SK-N-MC (cell line): ENCODE measurements around the gene IL4R.

Experiments used
- DNase-seq: peaks from one replicate; pipeline ENCODE4 v3.0.0-alpha.2; 2011; ENCODE audit warnings: low read depth, low spot score
- H3K27ac ChIP-seq: fragments of 200-600 bp; sonication (generic); 2 replicates; pipeline ENCODE4 v1.5.1; 2016; ENCODE audit warnings: mixed run types
- H3K36me3 ChIP-seq: fragments of 200-600 bp; sonication (generic); 2 replicates; pipeline ENCODE4 v1.6.1; 2017; ENCODE audit warnings: antibody characterized with exemption, low read length, mixed read lengths; ENCODE audit not compliant: insufficient read depth
- H3K4me3 ChIP-seq: fragments of 200-600 bp; sonication (generic); 2 replicates; pipeline ENCODE4 v1.5.1; 2016
- H3K9ac ChIP-seq: fragments of 200-600 bp; sonication (generic); 2 replicates; pipeline ENCODE4 v1.8.0; 2017; ENCODE audit warnings: mixed run types, mixed read lengths; ENCODE audit not compliant: insufficient read length
- H3K9me3 ChIP-seq: fragments of 200-600 bp; sonication (generic); 2 replicates; pipeline ENCODE4 v1.6.1; 2017; ENCODE audit warnings: low read depth, mild to moderate bottlenecking, antibody characterized with exemption, low read length, moderate library complexity, mixed read lengths
- EZH2 ChIP-seq: fragments of 200-600 bp; sonication (generic); IDR thresholded peaks from one replicate; pipeline ENCODE4 v1.6.1; 2017; ENCODE audit warnings: antibody characterized with exemption
- FOXP2 ChIP-seq: optimal IDR thresholded peaks from 2 replicates; pipeline ENCODE3; 2011; ENCODE audit warnings: mild to moderate bottlenecking, moderate library complexity; ENCODE audit not compliant: insufficient read depth; ENCODE audit errors: extremely low read length, control extremely low read depth
- POLR2AphosphoS5 ChIP-seq: IDR thresholded peaks from 2 replicates; pipeline ENCODE4 v1.6.1; 2012; ENCODE audit warnings: mild to moderate bottlenecking, low read depth, low read length, borderline replicate concordance

Gene IL4R

GRCh38 chr16:27310576-27311447 lies 3.0 kb upstream of the IL4R start:
- DNase-seq, result no peak
- Histone ChIP-seq H3K4me3 (no peak overlapping the region), H3K36me3 (no peaks in the 10 kb centered on the region), H3K9ac (no peak overlapping the region), H3K27ac (no peak overlapping the region), H3K9me3 (no peaks in the 10 kb centered on the region)
- no peak for TF ChIP-seq POLR2AphosphoS5
- TF ChIP-seq EZH2, result no peak
- TF ChIP-seq FOXP2, result no peak

GRCh38 chr16:27311448-27311830 lies 2.3 kb upstream of the IL4R start:
- Histone ChIP-seq H3K27ac (no peak overlapping the region), H3K36me3 (no peaks in the 10 kb centered on the region), H3K4me3 (no peak overlapping the region), H3K9me3 (no peaks in the 10 kb centered on the region), H3K9ac (no peak overlapping the region)
- DNase-seq, result no peak
- TF ChIP-seq POLR2AphosphoS5 (no peak), FOXP2 (no peak), EZH2 (peak; percentile 45)

GRCh38 chr16:27311897-27312303 lies 1.9 kb upstream of the IL4R start:
- Histone ChIP-seq H3K9ac (no peak overlapping the region), H3K36me3 (no peaks in the 10 kb centered on the region), H3K27ac (no peak overlapping the region), H3K4me3 (no peak overlapping the region), H3K9me3 (no peaks in the 10 kb centered on the region)
- DNase-seq, result no peak
- no peak for TF ChIP-seq EZH2

GRCh38 chr16:27312580-27313421 lies 973 bp upstream of the IL4R start:
- H3K36me3 ChIP-seq, result no peaks in the 10 kb centered on the region
- H3K4me3 ChIP-seq, result peak overlapping the region; percentile 71
- H3K9ac ChIP-seq, result no peak overlapping the region
- H3K27ac ChIP-seq, result no peak overlapping the region
- TF ChIP-seq FOXP2, result no peak
- no peak for TF ChIP-seq EZH2
- no peak for TF ChIP-seq POLR2AphosphoS5
- H3K9me3 ChIP-seq, result no peaks in the 10 kb centered on the region
- no peak for DNase-seq

GRCh38 chr16:27314161-27314723 lies 468 bp downstream of the IL4R start:
- H3K9ac ChIP-seq, result no peak overlapping the region
- H3K27ac ChIP-seq, result no peak overlapping the region
- peak overlapping the region; percentile 71 for H3K4me3 ChIP-seq
- TF ChIP-seq EZH2 (peak; percentile 50), FOXP2 (no peak)
- H3K36me3 ChIP-seq, result no peaks in the 10 kb centered on the region
- no peaks in the 10 kb centered on the region for H3K9me3 ChIP-seq
- no peak for DNase-seq

GRCh38 chr16:27314986-27315332 lies 1.2 kb downstream of the IL4R start:
- Histone ChIP-seq H3K9ac (no peak overlapping the region), H3K9me3 (no peaks in the 10 kb centered on the region), H3K36me3 (no peaks in the 10 kb centered on the region), H3K4me3 (no peak overlapping the region), H3K27ac (no peak overlapping the region)
- TF ChIP-seq FOXP2, result no peak
- no peak for TF ChIP-seq EZH2
- TF ChIP-seq POLR2AphosphoS5, result no peak
- DNase-seq, result no peak

- H3K27ac ChIP-seq, result no peak overlapping the region
- no peak for TF ChIP-seq EZH2
- no peak for TF ChIP-seq FOXP2
- TF ChIP-seq POLR2AphosphoS5, result no peak
- H3K36me3 ChIP-seq, result no peaks in the 10 kb centered on the region
- H3K9me3 ChIP-seq, result no peaks in the 10 kb centered on the region
- no peak for DNase-seq
- H3K4me3 ChIP-seq, result no peak overlapping the region
- H3K9ac ChIP-seq, result no peak overlapping the region
Measured at GRCh38 chr16:27315333-27316037, 1.7 kb downstream of the IL4R start.

- H3K36me3 ChIP-seq, result no peaks in the 10 kb centered on the region
- H3K4me3 ChIP-seq, result no peak overlapping the region
- H3K9me3 ChIP-seq, result no peaks in the 10 kb centered on the region
- no peak for DNase-seq
- TF ChIP-seq POLR2AphosphoS5, result no peak
- no peak for TF ChIP-seq FOXP2
- TF ChIP-seq EZH2, result no peak
- H3K9ac ChIP-seq, result no peak overlapping the region
- H3K27ac ChIP-seq, result no peak overlapping the region
Measured at GRCh38 chr16:27316038-27316680, 2.4 kb downstream of the IL4R start.
